VCaP (cell line): ENCODE measurements around the gene OR7D2.

Experiments used
- H3K27ac ChIP-seq: fragments of 450-650 bp; 2 replicates; pipeline ENCODE4 v1.5.1; 2017
- TF ChIP-seq, protein P1 (sequence below): fragments of 450-650 bp; conservative IDR thresholded peaks from 2 replicates; pipeline ENCODE4 v1.5.1; 2017; ENCODE audit warnings: mild to moderate bottlenecking, moderate library complexity

The OR7D2 gene

DNA sequence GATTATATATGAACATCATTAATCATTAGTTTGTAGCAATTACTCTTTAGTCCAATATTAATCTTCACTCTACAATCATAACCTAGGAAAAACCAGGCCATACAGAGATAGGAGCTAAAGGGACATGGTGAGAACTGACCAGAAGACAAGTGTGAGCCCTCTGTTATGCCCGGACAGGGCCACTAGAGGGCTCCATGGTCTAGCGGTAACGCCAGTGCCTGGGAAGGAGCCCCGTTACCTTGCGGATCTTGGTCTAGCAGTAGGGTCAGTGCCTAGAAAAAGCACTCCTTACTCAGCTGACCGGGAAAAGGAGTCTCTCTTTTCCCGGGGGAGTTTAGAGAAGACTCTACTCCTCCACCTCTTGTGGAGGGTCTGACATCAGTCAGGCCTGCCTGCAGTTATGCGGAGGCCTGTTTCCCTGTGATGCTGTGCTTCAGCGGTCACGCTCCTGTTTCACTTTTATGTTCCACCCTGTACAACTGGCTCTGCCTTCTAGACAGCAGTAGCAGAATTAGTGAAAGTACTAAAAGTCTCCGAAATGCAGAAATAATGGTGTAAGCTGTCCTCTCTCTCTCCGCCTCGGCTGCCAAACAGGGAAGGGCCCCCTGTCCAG, 26.8 kb downstream of the OR7D2 start:
- H3K27ac ChIP-seq: no peak overlapping the region
- TF ChIP-seq, protein P1, sequence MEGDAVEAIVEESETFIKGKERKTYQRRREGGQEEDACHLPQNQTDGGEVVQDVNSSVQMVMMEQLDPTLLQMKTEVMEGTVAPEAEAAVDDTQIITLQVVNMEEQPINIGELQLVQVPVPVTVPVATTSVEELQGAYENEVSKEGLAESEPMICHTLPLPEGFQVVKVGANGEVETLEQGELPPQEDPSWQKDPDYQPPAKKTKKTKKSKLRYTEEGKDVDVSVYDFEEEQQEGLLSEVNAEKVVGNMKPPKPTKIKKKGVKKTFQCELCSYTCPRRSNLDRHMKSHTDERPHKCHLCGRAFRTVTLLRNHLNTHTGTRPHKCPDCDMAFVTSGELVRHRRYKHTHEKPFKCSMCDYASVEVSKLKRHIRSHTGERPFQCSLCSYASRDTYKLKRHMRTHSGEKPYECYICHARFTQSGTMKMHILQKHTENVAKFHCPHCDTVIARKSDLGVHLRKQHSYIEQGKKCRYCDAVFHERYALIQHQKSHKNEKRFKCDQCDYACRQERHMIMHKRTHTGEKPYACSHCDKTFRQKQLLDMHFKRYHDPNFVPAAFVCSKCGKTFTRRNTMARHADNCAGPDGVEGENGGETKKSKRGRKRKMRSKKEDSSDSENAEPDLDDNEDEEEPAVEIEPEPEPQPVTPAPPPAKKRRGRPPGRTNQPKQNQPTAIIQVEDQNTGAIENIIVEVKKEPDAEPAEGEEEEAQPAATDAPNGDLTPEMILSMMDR: peak; percentile 82

DNA sequence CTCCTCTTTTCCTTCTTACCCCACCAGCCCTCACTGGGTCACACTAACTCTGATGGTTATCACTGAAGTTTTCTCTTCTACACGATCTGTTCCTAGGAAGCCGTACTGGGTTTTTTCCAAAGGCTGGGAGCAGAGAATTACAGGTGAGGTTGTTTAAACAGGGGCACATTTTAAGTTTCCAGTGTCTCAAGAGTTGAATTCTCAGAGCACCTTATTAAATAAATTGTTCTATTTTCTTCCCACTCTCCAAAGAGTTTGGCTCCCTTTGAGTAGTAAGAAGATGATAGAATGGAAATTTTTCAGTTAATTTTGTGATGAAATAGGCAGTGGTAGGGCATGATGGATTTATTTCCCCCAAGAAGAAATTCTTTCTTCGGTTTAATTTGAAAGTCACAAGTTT, 40.7 kb downstream of the OR7D2 start, which contains the start of gene OR7D4:
OR7D4 (minus strand) TSS at position 101 of the 400 bp plus-strand sequence. CDS start 4,752 bp downstream, outside the sequence.
- TF ChIP-seq, protein P1: no peak
- no peak within 1 kb of the TSS for H3K27ac ChIP-seq
